ENCODE measurements around the gene MNT. TPM values are rescaled to one million over a fixed set of nuclear protein-coding genes. Genes with fewer than 3 reads are reported as not detected.

The MNT gene
- polyA plus RNA-seq, 2 of the 4 experiments (the other 2 are of a cell fraction), result 4.5 to 25.9 TPM

DNA sequence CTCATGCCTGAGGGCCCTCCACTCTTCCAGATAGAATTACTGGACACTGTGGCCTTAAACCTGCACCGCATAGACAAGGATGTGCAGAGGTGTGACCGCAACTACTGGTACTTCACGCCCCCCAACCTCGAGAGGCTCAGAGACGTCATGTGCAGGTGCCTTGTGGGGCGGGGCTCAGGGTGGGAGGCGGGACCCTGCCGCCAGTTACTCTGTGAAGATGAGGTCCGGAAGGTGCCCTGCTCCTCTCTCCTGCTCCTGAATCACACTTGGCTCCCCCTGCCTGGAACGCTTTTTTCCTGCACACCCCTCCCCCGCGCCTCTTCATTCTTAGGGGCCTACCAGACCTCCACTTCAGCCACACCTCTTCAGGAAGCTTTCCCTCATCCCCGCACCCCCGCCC lies 24.8 kb downstream of the MNT start (continued):
- TF ChIP-seq, protein P1, sequence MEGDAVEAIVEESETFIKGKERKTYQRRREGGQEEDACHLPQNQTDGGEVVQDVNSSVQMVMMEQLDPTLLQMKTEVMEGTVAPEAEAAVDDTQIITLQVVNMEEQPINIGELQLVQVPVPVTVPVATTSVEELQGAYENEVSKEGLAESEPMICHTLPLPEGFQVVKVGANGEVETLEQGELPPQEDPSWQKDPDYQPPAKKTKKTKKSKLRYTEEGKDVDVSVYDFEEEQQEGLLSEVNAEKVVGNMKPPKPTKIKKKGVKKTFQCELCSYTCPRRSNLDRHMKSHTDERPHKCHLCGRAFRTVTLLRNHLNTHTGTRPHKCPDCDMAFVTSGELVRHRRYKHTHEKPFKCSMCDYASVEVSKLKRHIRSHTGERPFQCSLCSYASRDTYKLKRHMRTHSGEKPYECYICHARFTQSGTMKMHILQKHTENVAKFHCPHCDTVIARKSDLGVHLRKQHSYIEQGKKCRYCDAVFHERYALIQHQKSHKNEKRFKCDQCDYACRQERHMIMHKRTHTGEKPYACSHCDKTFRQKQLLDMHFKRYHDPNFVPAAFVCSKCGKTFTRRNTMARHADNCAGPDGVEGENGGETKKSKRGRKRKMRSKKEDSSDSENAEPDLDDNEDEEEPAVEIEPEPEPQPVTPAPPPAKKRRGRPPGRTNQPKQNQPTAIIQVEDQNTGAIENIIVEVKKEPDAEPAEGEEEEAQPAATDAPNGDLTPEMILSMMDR (IDR thresholded peaks at IDR 0.05), result no peak

DNA sequence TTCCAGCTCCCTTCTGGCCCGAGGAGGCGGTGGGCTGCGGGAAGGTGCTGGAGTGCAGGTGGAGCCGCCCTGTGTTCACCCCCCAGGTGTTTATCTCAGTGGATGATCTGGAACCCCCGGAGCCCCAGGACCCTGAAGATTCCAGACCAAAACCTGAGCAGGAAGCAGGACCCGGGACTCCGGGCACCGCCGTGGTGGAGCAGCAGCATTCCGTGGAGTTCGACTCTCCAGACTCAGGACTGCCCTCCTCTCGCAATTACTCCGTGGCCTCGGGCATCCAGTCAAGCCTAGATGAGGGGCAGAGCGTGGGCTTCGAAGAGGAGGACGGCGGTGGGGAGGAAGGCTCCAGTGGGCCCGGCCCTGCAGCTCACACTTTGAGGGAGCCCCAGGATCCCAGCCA lies 25.5 kb downstream of the MNT start:
- FAIRE-seq, result no peak
- Histone ChIP-seq H3K27ac (no peak overlapping the region), H3K9me3 (no peaks in the 10 kb centered on the region), H3K4me1 (no peaks in the 10 kb centered on the region), H3K4me3 (no peak overlapping the region), H3K4me2 (no peak overlapping the region)
- DNase-seq (ENCODE audit: low read depth in 1 of 2, low spot score in 1 of 2), result no peak
- ChIA-PET POLR2A (no interaction called here), CTCF (interaction anchor here (0.6 to 24.9 kb wide), 6 partner anchors 7 to 39 kb away, joined by 3 to 1099 read pairs (median 28); partner anchors contain the start of genes MNT and TSR1)
- no peak for TF ChIP-seq MAZ (IDR thresholded peaks at IDR 0.05; ENCODE audit: borderline replicate concordance, low read depth, low read length)
- no peak for TF ChIP-seq GATA3 (IDR thresholded peaks at IDR 0.05; ENCODE audit: borderline replicate concordance)
- TF ChIP-seq, protein P2, sequence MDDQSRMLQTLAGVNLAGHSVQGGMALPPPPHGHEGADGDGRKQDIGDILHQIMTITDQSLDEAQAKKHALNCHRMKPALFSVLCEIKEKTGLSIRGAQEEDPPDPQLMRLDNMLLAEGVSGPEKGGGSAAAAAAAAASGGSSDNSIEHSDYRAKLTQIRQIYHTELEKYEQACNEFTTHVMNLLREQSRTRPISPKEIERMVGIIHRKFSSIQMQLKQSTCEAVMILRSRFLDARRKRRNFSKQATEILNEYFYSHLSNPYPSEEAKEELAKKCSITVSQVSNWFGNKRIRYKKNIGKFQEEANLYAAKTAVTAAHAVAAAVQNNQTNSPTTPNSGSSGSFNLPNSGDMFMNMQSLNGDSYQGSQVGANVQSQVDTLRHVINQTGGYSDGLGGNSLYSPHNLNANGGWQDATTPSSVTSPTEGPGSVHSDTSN (IDR thresholded peaks at IDR 0.05), result no peak
- TF ChIP-seq, protein P3, sequence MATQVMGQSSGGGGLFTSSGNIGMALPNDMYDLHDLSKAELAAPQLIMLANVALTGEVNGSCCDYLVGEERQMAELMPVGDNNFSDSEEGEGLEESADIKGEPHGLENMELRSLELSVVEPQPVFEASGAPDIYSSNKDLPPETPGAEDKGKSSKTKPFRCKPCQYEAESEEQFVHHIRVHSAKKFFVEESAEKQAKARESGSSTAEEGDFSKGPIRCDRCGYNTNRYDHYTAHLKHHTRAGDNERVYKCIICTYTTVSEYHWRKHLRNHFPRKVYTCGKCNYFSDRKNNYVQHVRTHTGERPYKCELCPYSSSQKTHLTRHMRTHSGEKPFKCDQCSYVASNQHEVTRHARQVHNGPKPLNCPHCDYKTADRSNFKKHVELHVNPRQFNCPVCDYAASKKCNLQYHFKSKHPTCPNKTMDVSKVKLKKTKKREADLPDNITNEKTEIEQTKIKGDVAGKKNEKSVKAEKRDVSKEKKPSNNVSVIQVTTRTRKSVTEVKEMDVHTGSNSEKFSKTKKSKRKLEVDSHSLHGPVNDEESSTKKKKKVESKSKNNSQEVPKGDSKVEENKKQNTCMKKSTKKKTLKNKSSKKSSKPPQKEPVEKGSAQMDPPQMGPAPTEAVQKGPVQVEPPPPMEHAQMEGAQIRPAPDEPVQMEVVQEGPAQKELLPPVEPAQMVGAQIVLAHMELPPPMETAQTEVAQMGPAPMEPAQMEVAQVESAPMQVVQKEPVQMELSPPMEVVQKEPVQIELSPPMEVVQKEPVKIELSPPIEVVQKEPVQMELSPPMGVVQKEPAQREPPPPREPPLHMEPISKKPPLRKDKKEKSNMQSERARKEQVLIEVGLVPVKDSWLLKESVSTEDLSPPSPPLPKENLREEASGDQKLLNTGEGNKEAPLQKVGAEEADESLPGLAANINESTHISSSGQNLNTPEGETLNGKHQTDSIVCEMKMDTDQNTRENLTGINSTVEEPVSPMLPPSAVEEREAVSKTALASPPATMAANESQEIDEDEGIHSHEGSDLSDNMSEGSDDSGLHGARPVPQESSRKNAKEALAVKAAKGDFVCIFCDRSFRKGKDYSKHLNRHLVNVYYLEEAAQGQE (IDR thresholded peaks at IDR 0.05), result no peak
- no peak for TF ChIP-seq JUNB (IDR thresholded peaks at IDR 0.05)
- no peak for TF ChIP-seq NR3C1 (IDR thresholded peaks at IDR 0.05)
- no peak for TF ChIP-seq SREBF2 (IDR thresholded peaks at IDR 0.05)
- TF ChIP-seq, protein P4, sequence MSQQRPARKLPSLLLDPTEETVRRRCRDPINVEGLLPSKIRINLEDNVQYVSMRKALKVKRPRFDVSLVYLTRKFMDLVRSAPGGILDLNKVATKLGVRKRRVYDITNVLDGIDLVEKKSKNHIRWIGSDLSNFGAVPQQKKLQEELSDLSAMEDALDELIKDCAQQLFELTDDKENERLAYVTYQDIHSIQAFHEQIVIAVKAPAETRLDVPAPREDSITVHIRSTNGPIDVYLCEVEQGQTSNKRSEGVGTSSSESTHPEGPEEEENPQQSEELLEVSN (IDR thresholded peaks at IDR 0.05; ENCODE audit: borderline replicate concordance, low read depth), result no peak
- TF ChIP-seq TP53 (CRISPR knock-in tag; IDR thresholded peaks at IDR 0.05), result no peak
- no peak for TF ChIP-seq POLR2A (IDR thresholded peaks at IDR 0.05; ENCODE audit: low read length)
- TF ChIP-seq CHD4 (IDR thresholded peaks at IDR 0.05; ENCODE audit: borderline replicate concordance), result no peak
- TF ChIP-seq MYC (IDR thresholded peaks at IDR 0.05; ENCODE audit: borderline replicate concordance, low read length), result no peak
- TF ChIP-seq, protein P5, sequence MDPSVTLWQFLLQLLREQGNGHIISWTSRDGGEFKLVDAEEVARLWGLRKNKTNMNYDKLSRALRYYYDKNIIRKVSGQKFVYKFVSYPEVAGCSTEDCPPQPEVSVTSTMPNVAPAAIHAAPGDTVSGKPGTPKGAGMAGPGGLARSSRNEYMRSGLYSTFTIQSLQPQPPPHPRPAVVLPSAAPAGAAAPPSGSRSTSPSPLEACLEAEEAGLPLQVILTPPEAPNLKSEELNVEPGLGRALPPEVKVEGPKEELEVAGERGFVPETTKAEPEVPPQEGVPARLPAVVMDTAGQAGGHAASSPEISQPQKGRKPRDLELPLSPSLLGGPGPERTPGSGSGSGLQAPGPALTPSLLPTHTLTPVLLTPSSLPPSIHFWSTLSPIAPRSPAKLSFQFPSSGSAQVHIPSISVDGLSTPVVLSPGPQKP (IDR thresholded peaks at IDR 0.05; ENCODE audit: low read depth, low read length), result no peak
- TF ChIP-seq JUN (IDR thresholded peaks at IDR 0.05), result no peak
- 95% methylated on average over 19 of the region's 19 CpGs for whole genome bisulfite sequencing (ENCODE audit: missing lambda C conversion rate)
- ATAC-seq, result no peak

DNA sequence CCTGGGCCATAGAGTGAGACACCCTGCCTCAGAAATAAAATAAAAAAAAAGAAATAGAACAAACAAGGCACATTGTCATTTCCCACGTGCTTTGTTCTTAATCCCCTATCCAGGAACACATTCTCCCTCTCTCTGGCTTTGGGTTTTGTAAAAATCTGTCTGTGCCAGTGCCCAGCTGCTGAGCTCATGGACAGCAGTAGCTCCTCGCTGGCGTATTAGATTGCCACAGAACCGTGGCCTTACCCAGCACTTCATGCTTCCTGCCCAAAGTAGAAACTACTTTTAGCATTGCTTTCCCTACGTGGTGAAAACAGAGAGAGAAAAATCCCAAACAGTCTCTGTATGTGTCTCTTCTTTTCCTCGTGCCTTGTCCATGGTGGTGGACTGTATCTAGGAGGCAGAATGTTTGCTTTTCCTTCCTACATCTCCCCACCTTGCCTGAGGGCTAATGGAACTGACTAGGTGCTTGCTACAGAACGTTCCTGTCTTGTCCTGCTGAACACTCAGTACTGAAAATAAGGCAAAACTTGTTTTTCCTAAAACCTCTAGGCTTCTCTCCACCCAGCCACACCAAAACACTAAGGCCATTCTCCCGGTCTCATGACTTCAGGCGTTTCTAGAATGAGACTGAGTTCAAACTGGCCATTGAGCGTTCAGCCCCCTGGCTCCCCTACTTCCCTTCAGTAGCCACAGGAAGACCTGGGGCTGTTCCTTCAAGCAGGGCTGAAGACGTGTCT lies 26.1 kb downstream of the MNT start:
- POLR2A ChIA-PET, result no interaction called here
- WGBS (ENCODE audit: missing lambda C conversion rate), result 80% methylated on average over 11 of the region's 11 CpGs
- Histone ChIP-seq H3K4me3 (no peak overlapping the region), H3K27ac (no peak overlapping the region), H3K4me1 (no peaks in the 10 kb centered on the region), H3K4me2 (no peak overlapping the region), H3K9me3 (no peaks in the 10 kb centered on the region)
- CTCF ChIA-PET, result interaction anchor here (0.6 to 24.9 kb wide), 8 partner anchors 8 to 78 kb away, joined by 3 to 1099 read pairs (median 6); partner anchors contain the start of genes MNT and TSR1
- ATAC-seq (no peak), DNase-seq (ENCODE audit: low read depth in 1 of 2, low spot score in 1 of 2) (no peak), FAIRE-seq (no peak)
- no peak for TF ChIP-seq KDM1A (IDR thresholded peaks at IDR 0.05; ENCODE audit: low read depth)
- TF ChIP-seq KDM5A (IDR thresholded peaks at IDR 0.05), result no peak
- no peak for TF ChIP-seq JUN (IDR thresholded peaks at IDR 0.05)
- no peak for TF ChIP-seq POLR2A (IDR thresholded peaks at IDR 0.05; ENCODE audit: low read length)
- TF ChIP-seq FOSB (CRISPR knock-in tag; IDR thresholded peaks at IDR 0.05), result no peak
- no peak for TF ChIP-seq RNF2 (IDR thresholded peaks at IDR 0.05; ENCODE audit: borderline replicate concordance, low read depth)
- no peak for TF ChIP-seq RARB (CRISPR knock-in tag; IDR thresholded peaks at IDR 0.05)
- TF ChIP-seq TP53 (CRISPR knock-in tag; IDR thresholded peaks at IDR 0.05), result no peak
- TF ChIP-seq NFE2L2 (conservative IDR thresholded peaks at IDR 0.05; ENCODE audit: low read length), result no peak
